ENCODE measurements around the gene PIP4K2A.

The PIP4K2A gene

GRCh38 chr10:22489467-22489866, 224.9 kb downstream of the PIP4K2A start:
- H2BK120ac ChIP-seq (ENCODE audit: low read depth, low read length), result no peak overlapping the region
- no peak overlapping the region for H3K4me3 ChIP-seq (ENCODE audit: low read length)

GRCh38 chr10:22486431-22486830, 227.9 kb downstream of the PIP4K2A start:
- WGBS (ENCODE audit: extremely low coverage, insufficient coverage, low lambda C conversion rate), result no CpG with 5 or more reads among the region's 1 CpG
- Histone ChIP-seq H3K4me3 (ENCODE audit: low read length) (no peak overlapping the region), H3K23ac (ENCODE audit: low read length) (no peak overlapping the region), H3K27me3 (ENCODE audit: insufficient read depth, low read length, poor library complexity) (no peaks in the 10 kb centered on the region), H3K79me1 (ENCODE audit: low read length) (no peaks in the 10 kb centered on the region), H3K4me1 (ENCODE audit: control insufficient read depth, low read depth, low read length) (no peaks in the 10 kb centered on the region), H3K4me2 (ENCODE audit: low read length) (no peak overlapping the region), H4K5ac (ENCODE audit: low read length) (no peak overlapping the region), H3K4ac (ENCODE audit: low read depth, low read length) (no peak overlapping the region), H2BK120ac (ENCODE audit: low read depth, low read length) (no peak overlapping the region), H3K56ac (ENCODE audit: low read length) (no peak overlapping the region), H3K79me2 (ENCODE audit: control insufficient read depth, insufficient read depth, low read length) (no peaks in the 10 kb centered on the region), H3K9ac (ENCODE audit: low read length) (no peak overlapping the region), H2AK5ac (ENCODE audit: low read length) (no peak overlapping the region), H2BK15ac (replicated peaks; ENCODE audit: low read depth) (no peak overlapping the region), H2BK5ac (ENCODE audit: low read length) (no peak overlapping the region), H3K36me3 (ENCODE audit: control insufficient read depth, insufficient read depth, low read length) (no peaks in the 10 kb centered on the region), H3K18ac (ENCODE audit: low read length) (no peak overlapping the region), H3K27ac (ENCODE audit: low read depth, low read length) (no peak overlapping the region), H4K8ac (ENCODE audit: low read depth, low read length) (no peak overlapping the region)
- DNase-seq, result no peak

More at GRCh38 chr10:22489467-22489866, 224.9 kb downstream of the PIP4K2A start:
- no peak overlapping the region for H2BK5ac ChIP-seq (ENCODE audit: low read length)
- WGBS (ENCODE audit: extremely low coverage, insufficient coverage, low lambda C conversion rate), result no CpG with 5 or more reads among the region's 4 CpGs
- H4K5ac ChIP-seq (ENCODE audit: low read length), result no peak overlapping the region
- H3K4me2 ChIP-seq (ENCODE audit: low read length), result no peak overlapping the region
- no peak overlapping the region for H3K18ac ChIP-seq (ENCODE audit: low read length)
- H3K4me1 ChIP-seq (ENCODE audit: control insufficient read depth, low read depth, low read length), result no peaks in the 10 kb centered on the region
- no peak overlapping the region for H2BK15ac ChIP-seq (replicated peaks; ENCODE audit: low read depth)
- no peak for DNase-seq
- H3K56ac ChIP-seq (ENCODE audit: low read length), result no peak overlapping the region
- no peaks in the 10 kb centered on the region for H3K36me3 ChIP-seq (ENCODE audit: control insufficient read depth, insufficient read depth, low read length)
- no peak overlapping the region for H2AK5ac ChIP-seq (ENCODE audit: low read length)
- no peak overlapping the region for H3K9ac ChIP-seq (ENCODE audit: low read length)
- H3K79me1 ChIP-seq (ENCODE audit: low read length), result no peaks in the 10 kb centered on the region
- no peak overlapping the region for H3K23ac ChIP-seq (ENCODE audit: low read length)
- H3K27ac ChIP-seq (ENCODE audit: low read depth, low read length), result no peak overlapping the region
- no peaks in the 10 kb centered on the region for H3K27me3 ChIP-seq (ENCODE audit: insufficient read depth, low read length, poor library complexity)
- H3K4ac ChIP-seq (ENCODE audit: low read depth, low read length), result no peak overlapping the region
- H3K79me2 ChIP-seq (ENCODE audit: control insufficient read depth, insufficient read depth, low read length), result no peaks in the 10 kb centered on the region
- H4K8ac ChIP-seq (ENCODE audit: low read depth, low read length), result no peak overlapping the region
